ENCODE data around the gene TRPM3. TPM values are rescaled to one million over a fixed set of nuclear protein-coding genes. Genes with fewer than 3 reads are reported as not detected.

Gene TRPM3
- total and polyA plus RNA-seq, 12 donors: 0.27 to 5.3 (median 1.8) TPM

- Histone ChIP-seq H3K27me3 (no peaks in the 10 kb centered on the region), H3K36me3 (replicated peaks in 1 of 2) (no peaks in the 10 kb centered on the region), H3K4me3 (no peak overlapping the region), H3K27ac (no peak overlapping the region), H3K9me3 (replicated peaks in 1 of 3) (no peaks in the 10 kb centered on the region), H3K4me1 (replicated peaks in 1 of 2) (no peaks in the 10 kb centered on the region)
- no peak for DNase-seq
- no peak for TF ChIP-seq CTCF (IDR thresholded peaks at IDR 0.05)
- no peak for TF ChIP-seq POLR2A (IDR thresholded peaks at IDR 0.05)
- 74 to 78% (median 76%) methylated on average over 8 of the region's 8 CpGs for WGBS, 4 donors
- intact Hi-C loops (cut with DNase I): no loop called here
Measured at GRCh38 chr9:70954596-70955143, 166.8 kb downstream of the TRPM3 start.

GRCh38 chr9:70954126-70954525 is 167.3 kb downstream of the TRPM3 start:
- WGBS, 4 donors: 76 to 86% (median 81%) methylated on average over 1 of the region's 1 CpG
- Histone ChIP-seq H3K4me3 (no peak overlapping the region), H3K27me3 (no peaks in the 10 kb centered on the region), H3K27ac (no peak overlapping the region), H3K36me3 (replicated peaks in 1 of 2) (no peaks in the 10 kb centered on the region), H3K4me1 (replicated peaks in 1 of 2) (no peaks in the 10 kb centered on the region), H3K9me3 (replicated peaks in 1 of 3) (no peaks in the 10 kb centered on the region)
- no peak for TF ChIP-seq CTCF (IDR thresholded peaks at IDR 0.05)
- no peak for TF ChIP-seq POLR2A (IDR thresholded peaks at IDR 0.05)
- intact Hi-C loops (cut with DNase I): no loop called here
- no peak for DNase-seq

GRCh38 chr9:70951749-70952727 is 169.4 kb downstream of the TRPM3 start:
- Histone ChIP-seq H3K27ac (no peak overlapping the region), H3K9me3 (replicated peaks in 1 of 3) (no peaks in the 10 kb centered on the region), H3K27me3 (no peaks in the 10 kb centered on the region), H3K4me3 (no peak overlapping the region), H3K36me3 (replicated peaks in 1 of 2) (no peaks in the 10 kb centered on the region), H3K4me1 (replicated peaks in 1 of 2) (no peaks in the 10 kb centered on the region)
- 79 to 82% (median 80%) methylated on average over 4 of the region's 4 CpGs for WGBS, 4 donors
- TF ChIP-seq CTCF (IDR thresholded peaks at IDR 0.05) (no peak), POLR2A (IDR thresholded peaks at IDR 0.05) (no peak)
- DNase-seq: no peak
- intact Hi-C loops (cut with DNase I): no loop called here

- no peaks in the 10 kb centered on the region for H3K9me3 ChIP-seq (replicated peaks in 1 of 3)
- intact Hi-C loops (cut with DNase I): no loop called here
- no peak overlapping the region for H3K27ac ChIP-seq
- H3K4me1 ChIP-seq (replicated peaks in 1 of 2): no peaks in the 10 kb centered on the region
- TF ChIP-seq CTCF (IDR thresholded peaks at IDR 0.05): no peak
- TF ChIP-seq POLR2A (IDR thresholded peaks at IDR 0.05): no peak
- H3K27me3 ChIP-seq: no peaks in the 10 kb centered on the region
- DNase-seq: no peak
- H3K4me3 ChIP-seq: no peak overlapping the region
- WGBS, 4 donors: 48 to 66% (median 49%) methylated on average over 2 of the region's 2 CpGs
- H3K36me3 ChIP-seq (replicated peaks in 1 of 2): no peaks in the 10 kb centered on the region
Measured at GRCh38 chr9:70950270-70950669, 171.2 kb downstream of the TRPM3 start.

Data from adrenal gland (tissue), 12 donors.